UCSD-AML1 (cell line): ENCODE data around the gene MREG.
"Not testable (repeated sequence)": the region's sequence is repeated elsewhere in the genome, so short reads cannot be mapped to it uniquely, and the experiment has no call there.

ENCODE experiments used
- DNase-seq: peaks from one replicate; lab custom pipeline; 2025; ENCODE audit not compliant: unreplicated experiment; lab: John Stamatoyannopoulos, UW

Gene MREG

GRCh38 chr2:215961981-215962380, 51.4 kb downstream of the MREG start:
- DNase-seq, result no peak

- no peak for DNase-seq
These were observed 55.1 kb downstream of the MREG start for GRCh38 chr2:215958257-215958656.

GRCh38 chr2:215957354-215958122, 55.8 kb downstream of the MREG start:
- DNase-seq, result not testable (repeated sequence)

GRCh38 chr2:215952860-215953637, 60.3 kb downstream of the MREG start:
- DNase-seq, result no peak

GRCh38 chr2:215951558-215951957, 61.8 kb downstream of the MREG start:
- no peak for DNase-seq

GRCh38 chr2:215949991-215950404, 63.4 kb downstream of the MREG start:
- DNase-seq, result no peak

GRCh38 chr2:215948051-215948450, 65.3 kb downstream of the MREG start:
- no peak for DNase-seq

- DNase-seq, result no peak
These were observed 66.8 kb downstream of the MREG start for GRCh38 chr2:215946586-215946985.

- no peak for DNase-seq
These were observed 71.2 kb downstream of the MREG start for GRCh38 chr2:215942194-215942593.

GRCh38 chr2:215941726-215942125, 71.6 kb downstream of the MREG start:
- no peak for DNase-seq

- DNase-seq, result no peak
These were observed 72.6 kb downstream of the MREG start for GRCh38 chr2:215940645-215941184.

GRCh38 chr2:215937190-215937589, 76.2 kb downstream of the MREG start:
- no peak for DNase-seq

- no peak for DNase-seq
These were observed 80.2 kb downstream of the MREG start for GRCh38 chr2:215933151-215933550.

- peak; percentile 19 for DNase-seq
These were observed 82.0 kb downstream of the MREG start for GRCh38 chr2:215931256-215931903.

- DNase-seq, result no peak
These were observed 82.7 kb downstream of the MREG start for GRCh38 chr2:215930505-215931253.

GRCh38 chr2:215929602-215930335, 83.6 kb downstream of the MREG start:
- DNase-seq, result no peak

- DNase-seq, result no peak
These were observed 85.3 kb downstream of the MREG start for GRCh38 chr2:215928086-215928485.

- DNase-seq, result not testable (repeated sequence)
These were observed 86.4 kb downstream of the MREG start for GRCh38 chr2:215926992-215927391.

- no peak for DNase-seq
These were observed 91.5 kb downstream of the MREG start for GRCh38 chr2:215921895-215922294.
